Panc1 (cell line): Measurements from ENCODE around the gene MARCHF2. TPM values are rescaled to one million over a fixed set of nuclear protein-coding genes. Genes with fewer than 3 reads are reported as not detected.
A peak's percentile ranks its signal among the peaks of the same experiment; 100 is the strongest.

Experiments used
- ATAC-seq: fragments of 200-7000 bp; cut with Tn5 transposase; 2 replicates; pipeline ENCODE4 v1.9.1; 2020; ENCODE audit warnings: mild to moderate bottlenecking, moderate library complexity
- BruUV-seq: library from RNA; stranded (reverse); fragments of 400-500 nt; replicated peaks from 2 replicates; lab custom pipeline; 2021; lab: Mats Ljungman, UMichigan
- CTCF ChIA-PET: fragments of 300-600 bp; sonication (Branson Sonifier 250); formaldehyde crosslinking; loops from one replicate; lab custom pipeline; 2022; ENCODE audit warnings: antibody characterized with exemption; lab: Charles Lee
- POLR2A ChIA-PET: fragments of 300-600 bp; sonication (Branson Sonifier 250); formaldehyde crosslinking; loops from one replicate; lab custom pipeline; 2022; ENCODE audit warnings: antibody characterized with exemption; lab: Charles Lee
- DNase-seq: peaks from one replicate; pipeline ENCODE4 v3.0.0-alpha.2; 2010; ENCODE audit warnings: low read depth, low spot score
- H3K27ac ChIP-seq: 2 replicates; pipeline ENCODE4 v1.5.1; 2011; ENCODE audit warnings: mild to moderate bottlenecking, low read length, inconsistent platforms
- H3K27me3 ChIP-seq: fragments of 200-500 bp; sonication (Bioruptor generic); 2 replicates; pipeline ENCODE4 v1.6.0; 2014; ENCODE audit warnings: low read length, inconsistent platforms; ENCODE audit not compliant: control insufficient read depth, insufficient read depth
- H3K36me3 ChIP-seq: fragments of 200-500 bp; sonication (Bioruptor generic); 2 replicates; pipeline ENCODE4 v1.5.1; 2014; ENCODE audit warnings: inconsistent platforms, mild to moderate bottlenecking, low read length, moderate library complexity; ENCODE audit not compliant: control insufficient read depth, insufficient read depth
- H3K4me1 ChIP-seq: 2 replicates; pipeline ENCODE4 v1.5.1; 2011; ENCODE audit warnings: inconsistent platforms, mild to moderate bottlenecking, low read length, moderate library complexity; ENCODE audit not compliant: control insufficient read depth, insufficient read depth
- H3K4me3 ChIP-seq, 2 experiments: 2 replicates each; pipeline ENCODE4 v1.5.1; 2011 to 2012; ENCODE audit warnings: low read depth in 2 of 2, low read length in 2 of 2, mild to moderate bottlenecking in 2 of 2, inconsistent platforms in 1 of 2, moderate library complexity in 1 of 2
- H3K9me3 ChIP-seq: fragments of 200-500 bp; sonication (Bioruptor generic); 2 replicates; pipeline ENCODE4 v1.5.1; 2014; ENCODE audit warnings: low read depth, mild to moderate bottlenecking, inconsistent platforms, low read length, moderate library complexity; ENCODE audit not compliant: control insufficient read depth, insufficient read depth
- POLR2AphosphoS5 ChIP-seq: IDR thresholded peaks from 2 replicates; pipeline ENCODE4 v1.6.1; 2012; ENCODE audit warnings: mild to moderate bottlenecking, low read depth, low read length, moderate library complexity
- SIN3A ChIP-seq: IDR thresholded peaks from 2 replicates; pipeline ENCODE4 v1.6.1; 2012; ENCODE audit warnings: low read depth, mild to moderate bottlenecking, low read length, moderate library complexity, borderline replicate concordance; ENCODE audit not compliant: insufficient read depth
- TCF7L2 ChIP-seq: IDR thresholded peaks from 2 replicates; pipeline ENCODE4 v1.6.1; 2011; ENCODE audit warnings: mild to moderate bottlenecking, low read depth, low read length, inconsistent platforms
- in situ Hi-C: cut with HindIII; loops from 2 replicates; pipeline ENCODE4 v1.10.0; 2016; ENCODE audit warnings: low sequenced_read_pairs, low pct_unique_long_range_greater_than_20kb
- intact Hi-C: fragments of 100-400 bp; cut with micrococcal nuclease; formaldehyde crosslinking; loops from one replicate; pipeline ENCODE4 v1.10.0; 2022; ENCODE audit not compliant: unreplicated experiment
- total RNA-seq: library from RNA; stranded (reverse); gene quantifications from one replicate; pipeline ENCODE4 v1.2.1, GENCODE V29; 2021; ENCODE audit not compliant: unreplicated experiment
- TF ChIP-seq, protein P1 (sequence below), 2 experiments: IDR thresholded peaks; 2 replicates each; pipeline ENCODE4 v1.6.1; 2011 to 2012; ENCODE audit warnings: low read depth in 2 of 2, control low read depth in 1 of 2, low read length in 1 of 2, mild to moderate bottlenecking in 1 of 2, moderate library complexity in 1 of 2; ENCODE audit not compliant: insufficient read depth in 1 of 2
- TF ChIP-seq, protein P2 (sequence below): fragments of 450-650 bp; IDR thresholded peaks from 2 replicates; pipeline ENCODE4 v1.5.1; 2017; ENCODE audit warnings: mild to moderate bottlenecking

MARCHF2 gene
- total RNA-seq, 1 experiment from 2014 or later = 32.6 TPM

GRCh38 chr19:8398311-8398771 is 14.8 kb upstream of the MARCHF2 start:
- CTCF ChIA-PET = interaction anchor here (0.6 to 1.3 kb wide), 2 partner anchors 40 to 45 kb away, joined by 3 to 22 read pairs; no protein-coding TSS in a partner anchor
- Histone ChIP-seq H3K27ac (peak overlapping the region; percentile 75; the same call in 1 of the 2 replicates), H3K27me3 (no peaks in the 10 kb centered on the region), H3K4me3 (no peak overlapping the region), H3K9me3 (no peaks in the 10 kb centered on the region), H3K36me3 (no peaks in the 10 kb centered on the region), H3K4me1 (peaks cover 47% of the 10 kb centered on the region)
- BruUV-seq = no TSS peak
- TF ChIP-seq TCF7L2 (no peak), POLR2AphosphoS5 (no peak), SIN3A (no peak)
- TF ChIP-seq, protein P1, sequence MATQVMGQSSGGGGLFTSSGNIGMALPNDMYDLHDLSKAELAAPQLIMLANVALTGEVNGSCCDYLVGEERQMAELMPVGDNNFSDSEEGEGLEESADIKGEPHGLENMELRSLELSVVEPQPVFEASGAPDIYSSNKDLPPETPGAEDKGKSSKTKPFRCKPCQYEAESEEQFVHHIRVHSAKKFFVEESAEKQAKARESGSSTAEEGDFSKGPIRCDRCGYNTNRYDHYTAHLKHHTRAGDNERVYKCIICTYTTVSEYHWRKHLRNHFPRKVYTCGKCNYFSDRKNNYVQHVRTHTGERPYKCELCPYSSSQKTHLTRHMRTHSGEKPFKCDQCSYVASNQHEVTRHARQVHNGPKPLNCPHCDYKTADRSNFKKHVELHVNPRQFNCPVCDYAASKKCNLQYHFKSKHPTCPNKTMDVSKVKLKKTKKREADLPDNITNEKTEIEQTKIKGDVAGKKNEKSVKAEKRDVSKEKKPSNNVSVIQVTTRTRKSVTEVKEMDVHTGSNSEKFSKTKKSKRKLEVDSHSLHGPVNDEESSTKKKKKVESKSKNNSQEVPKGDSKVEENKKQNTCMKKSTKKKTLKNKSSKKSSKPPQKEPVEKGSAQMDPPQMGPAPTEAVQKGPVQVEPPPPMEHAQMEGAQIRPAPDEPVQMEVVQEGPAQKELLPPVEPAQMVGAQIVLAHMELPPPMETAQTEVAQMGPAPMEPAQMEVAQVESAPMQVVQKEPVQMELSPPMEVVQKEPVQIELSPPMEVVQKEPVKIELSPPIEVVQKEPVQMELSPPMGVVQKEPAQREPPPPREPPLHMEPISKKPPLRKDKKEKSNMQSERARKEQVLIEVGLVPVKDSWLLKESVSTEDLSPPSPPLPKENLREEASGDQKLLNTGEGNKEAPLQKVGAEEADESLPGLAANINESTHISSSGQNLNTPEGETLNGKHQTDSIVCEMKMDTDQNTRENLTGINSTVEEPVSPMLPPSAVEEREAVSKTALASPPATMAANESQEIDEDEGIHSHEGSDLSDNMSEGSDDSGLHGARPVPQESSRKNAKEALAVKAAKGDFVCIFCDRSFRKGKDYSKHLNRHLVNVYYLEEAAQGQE (IDR thresholded peaks at IDR 0.05; ENCODE audit: insufficient read depth in 1 of 2, low read depth in 2 of 2, low read length in 1 of 2) = no peak
- TF ChIP-seq, protein P2, sequence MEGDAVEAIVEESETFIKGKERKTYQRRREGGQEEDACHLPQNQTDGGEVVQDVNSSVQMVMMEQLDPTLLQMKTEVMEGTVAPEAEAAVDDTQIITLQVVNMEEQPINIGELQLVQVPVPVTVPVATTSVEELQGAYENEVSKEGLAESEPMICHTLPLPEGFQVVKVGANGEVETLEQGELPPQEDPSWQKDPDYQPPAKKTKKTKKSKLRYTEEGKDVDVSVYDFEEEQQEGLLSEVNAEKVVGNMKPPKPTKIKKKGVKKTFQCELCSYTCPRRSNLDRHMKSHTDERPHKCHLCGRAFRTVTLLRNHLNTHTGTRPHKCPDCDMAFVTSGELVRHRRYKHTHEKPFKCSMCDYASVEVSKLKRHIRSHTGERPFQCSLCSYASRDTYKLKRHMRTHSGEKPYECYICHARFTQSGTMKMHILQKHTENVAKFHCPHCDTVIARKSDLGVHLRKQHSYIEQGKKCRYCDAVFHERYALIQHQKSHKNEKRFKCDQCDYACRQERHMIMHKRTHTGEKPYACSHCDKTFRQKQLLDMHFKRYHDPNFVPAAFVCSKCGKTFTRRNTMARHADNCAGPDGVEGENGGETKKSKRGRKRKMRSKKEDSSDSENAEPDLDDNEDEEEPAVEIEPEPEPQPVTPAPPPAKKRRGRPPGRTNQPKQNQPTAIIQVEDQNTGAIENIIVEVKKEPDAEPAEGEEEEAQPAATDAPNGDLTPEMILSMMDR = no peak
- intact Hi-C loops (no loop called here), in situ Hi-C loops (no loop called here)
- no peak for DNase-seq
- ATAC-seq = no peak
- POLR2A ChIA-PET = no interaction called here

GRCh38 chr19:8399681-8400188 is 13.4 kb upstream of the MARCHF2 start:
- CTCF ChIA-PET = no interaction called here

More at GRCh38 chr19:8399681-8400188, 13.4 kb upstream of the MARCHF2 start:
- ATAC-seq (no peak), DNase-seq (no peak)
- no TSS peak for BruUV-seq
- Histone ChIP-seq H3K9me3 (no peaks in the 10 kb centered on the region), H3K4me1 (peaks cover 34% of the 10 kb centered on the region), H3K27ac (no peak overlapping the region), H3K4me3 (no peak overlapping the region), H3K27me3 (no peaks in the 10 kb centered on the region), H3K36me3 (no peaks in the 10 kb centered on the region)
- POLR2A ChIA-PET = no interaction called here
- intact Hi-C loops (no loop called here), in situ Hi-C loops (no loop called here)
- TF ChIP-seq, protein P2 = no peak
- TF ChIP-seq POLR2AphosphoS5 = no peak
- TF ChIP-seq SIN3A = no peak
- TF ChIP-seq, protein P1 (IDR thresholded peaks at IDR 0.05; ENCODE audit: insufficient read depth in 1 of 2, low read depth in 2 of 2, low read length in 1 of 2) = no peak
- TF ChIP-seq TCF7L2 = no peak
